Mononuclear cell (primary cell): ENCODE measurements around the gene TUB. TPM values are rescaled to one million over a fixed set of nuclear protein-coding genes. Genes with fewer than 3 reads are reported as not detected.

Experiments used
- H3K27me3 ChIP-seq: 2 replicates; pipeline ENCODE4 v1.6.0; 2011; ENCODE audit warnings: low read length, control low read depth; ENCODE audit not compliant: insufficient read depth
- H3K4me1 ChIP-seq: 2 replicates; pipeline ENCODE4 v1.5.1; 2011; ENCODE audit warnings: mild to moderate bottlenecking, low read length, control low read depth; ENCODE audit not compliant: insufficient read depth
- H3K4me3 ChIP-seq: 2 replicates; pipeline ENCODE4 v1.5.1; 2011; ENCODE audit warnings: mild to moderate bottlenecking, low read length, moderate library complexity
- H3K9me3 ChIP-seq: 2 replicates; pipeline ENCODE4 v1.5.1; 2011; ENCODE audit warnings: low read depth, mild to moderate bottlenecking, control low read depth, low read length
- total RNA-seq: library from RNA; depleted of rRNA; stranded (reverse); fragments of >200 nt; gene quantifications from one replicate; pipeline ENCODE4 v1.2.3, GENCODE V29; 2012

The TUB gene
- total RNA-seq, 1 donor = under 0.01 TPM

GRCh38 chr11:8038811-8039529 lies 42.0 kb upstream of the TUB start:
- no peaks in the 10 kb centered on the region for H3K4me1 ChIP-seq
- no peaks in the 10 kb centered on the region for H3K27me3 ChIP-seq
- no peaks in the 10 kb centered on the region for H3K9me3 ChIP-seq

GRCh38 chr11:8039530-8040260 lies 41.3 kb upstream of the TUB start:
- Histone ChIP-seq H3K27me3 (peaks cover 1% of the 10 kb centered on the region), H3K9me3 (no peaks in the 10 kb centered on the region), H3K4me1 (no peaks in the 10 kb centered on the region), H3K4me3 (no peak overlapping the region)

More at GRCh38 chr11:8038811-8039529, 42.0 kb upstream of the TUB start:
- no peak overlapping the region for H3K4me3 ChIP-seq

DNA sequence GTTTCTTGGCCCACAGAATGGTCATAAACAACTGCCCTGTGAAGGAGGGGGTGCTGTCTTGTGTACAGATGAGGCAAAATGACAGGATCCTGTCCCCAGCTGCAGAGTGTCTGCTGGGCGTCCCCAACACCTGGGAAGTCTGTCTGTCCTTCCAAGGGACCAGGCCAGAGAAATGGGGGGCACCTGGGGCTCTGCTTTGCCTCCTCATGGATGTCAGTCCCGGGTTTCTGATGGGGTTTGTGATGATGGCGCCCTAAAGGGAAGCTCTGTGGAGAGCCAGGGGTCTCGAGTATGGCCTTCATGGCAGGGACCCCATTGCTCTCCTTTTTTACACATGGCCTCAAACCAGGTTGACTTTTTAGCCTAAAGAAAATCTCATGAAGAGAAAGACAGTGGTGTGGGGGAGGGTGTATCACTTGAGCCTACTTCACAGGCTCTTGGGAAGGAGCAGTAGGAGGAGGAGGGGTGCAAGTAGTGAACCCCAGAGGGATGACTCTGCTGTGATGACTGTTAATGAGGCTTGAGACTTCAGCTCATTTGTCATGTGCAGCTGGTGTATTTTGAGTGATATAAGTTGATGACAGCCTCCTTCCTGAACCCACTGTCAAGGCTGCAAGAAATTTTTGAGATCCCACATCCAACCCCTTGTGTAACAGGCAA lies 40.6 kb upstream of the TUB start:
- Histone ChIP-seq H3K9me3 (no peaks in the 10 kb centered on the region), H3K4me1 (no peaks in the 10 kb centered on the region), H3K4me3 (no peak overlapping the region), H3K27me3 (peaks cover 5% of the 10 kb centered on the region)

GRCh38 chr11:8040921-8041285 lies 40.1 kb upstream of the TUB start:
- Histone ChIP-seq H3K27me3 (peaks cover 5% of the 10 kb centered on the region), H3K4me3 (no peak overlapping the region), H3K9me3 (no peaks in the 10 kb centered on the region), H3K4me1 (no peaks in the 10 kb centered on the region)

DNA sequence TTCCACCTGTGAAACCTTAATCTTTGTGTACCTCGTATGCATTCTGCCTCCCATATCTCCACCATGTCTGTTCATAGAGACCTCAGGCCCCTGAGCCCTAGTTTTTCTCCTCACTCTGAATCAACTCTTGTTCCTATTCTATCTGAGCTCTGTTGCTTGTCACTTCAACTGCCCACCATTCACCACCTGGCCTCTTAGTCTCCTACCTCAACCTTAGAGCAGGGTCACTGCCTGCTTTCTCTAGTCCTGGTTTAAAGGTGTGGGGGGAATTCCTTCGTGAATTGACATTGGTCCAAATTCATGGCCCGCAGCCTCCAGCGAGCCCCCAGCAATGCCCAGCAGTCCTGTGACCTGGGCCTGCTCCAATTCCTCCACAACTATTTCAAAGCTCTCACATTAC lies 39.4 kb upstream of the TUB start:
- no peaks in the 10 kb centered on the region for H3K4me1 ChIP-seq
- no peaks in the 10 kb centered on the region for H3K9me3 ChIP-seq
- H3K4me3 ChIP-seq = no peak overlapping the region
- peaks cover 5% of the 10 kb centered on the region for H3K27me3 ChIP-seq

DNA sequence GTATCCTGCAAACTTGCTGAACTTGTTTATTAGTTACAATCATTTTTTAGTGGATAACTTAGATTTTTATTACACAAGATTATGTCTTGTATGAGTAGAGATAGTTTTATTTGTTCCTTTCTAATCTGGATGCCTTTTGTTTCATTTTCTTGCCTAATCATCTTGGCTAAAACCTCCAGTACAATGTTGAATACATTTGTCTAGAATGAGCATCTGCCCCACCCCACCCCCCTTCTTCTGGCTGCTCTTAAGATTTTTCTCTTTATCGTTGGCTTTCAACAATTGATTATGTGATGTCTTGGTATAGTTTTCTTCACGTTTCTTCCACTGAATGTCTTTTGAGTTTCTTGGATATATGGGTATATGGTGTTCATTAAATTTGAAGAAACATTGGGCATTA lies 37.3 kb upstream of the TUB start:
- H3K4me1 ChIP-seq = no peaks in the 10 kb centered on the region
- H3K4me3 ChIP-seq = no peak overlapping the region
- H3K9me3 ChIP-seq = no peaks in the 10 kb centered on the region
- peaks cover 5% of the 10 kb centered on the region for H3K27me3 ChIP-seq

DNA sequence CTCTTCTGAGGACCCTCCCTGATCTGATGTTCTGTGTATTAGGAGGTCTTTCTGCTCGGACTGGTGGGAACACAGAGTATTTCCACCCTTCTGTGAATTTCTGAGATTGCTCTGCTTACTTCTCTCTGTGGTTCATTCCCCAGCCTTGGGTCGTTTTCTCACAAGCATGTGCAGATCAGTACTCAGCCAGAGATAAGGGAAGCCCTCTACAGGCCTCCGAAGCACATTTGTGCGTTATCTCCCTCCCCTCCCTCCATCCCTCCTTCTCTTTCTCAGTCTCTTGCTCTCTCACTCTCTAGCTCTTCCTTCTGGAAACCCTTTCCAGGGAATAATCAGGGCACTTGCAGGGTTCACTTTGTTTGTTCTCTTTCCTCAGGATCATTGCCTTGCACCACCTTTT lies 35.2 kb upstream of the TUB start:
- Histone ChIP-seq H3K27me3 (peaks cover 8% of the 10 kb centered on the region), H3K4me1 (no peaks in the 10 kb centered on the region), H3K4me3 (no peak overlapping the region), H3K9me3 (no peaks in the 10 kb centered on the region)

DNA sequence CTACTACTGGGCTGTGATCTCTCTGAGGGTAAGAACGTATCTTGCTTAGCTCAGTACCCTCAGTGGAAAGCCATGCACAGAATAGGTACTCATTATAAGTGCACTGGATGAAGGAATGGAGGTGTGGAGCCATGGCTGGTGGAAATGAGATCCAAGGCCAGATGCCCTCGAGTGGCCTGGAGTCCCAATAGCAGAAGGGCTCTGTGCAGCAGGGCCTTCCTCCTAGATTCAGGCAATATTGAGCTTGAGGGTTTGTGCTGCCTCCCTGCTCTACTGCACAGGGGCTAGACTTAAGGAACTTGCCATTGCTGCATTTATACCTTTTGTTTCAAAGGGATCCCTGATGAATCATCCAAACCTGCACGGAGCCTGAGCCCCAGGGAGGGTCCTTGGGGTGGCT lies 33.6 kb upstream of the TUB start:
- Histone ChIP-seq H3K4me3 (no peak overlapping the region), H3K4me1 (no peaks in the 10 kb centered on the region), H3K9me3 (no peaks in the 10 kb centered on the region), H3K27me3 (peaks cover 8% of the 10 kb centered on the region)

DNA sequence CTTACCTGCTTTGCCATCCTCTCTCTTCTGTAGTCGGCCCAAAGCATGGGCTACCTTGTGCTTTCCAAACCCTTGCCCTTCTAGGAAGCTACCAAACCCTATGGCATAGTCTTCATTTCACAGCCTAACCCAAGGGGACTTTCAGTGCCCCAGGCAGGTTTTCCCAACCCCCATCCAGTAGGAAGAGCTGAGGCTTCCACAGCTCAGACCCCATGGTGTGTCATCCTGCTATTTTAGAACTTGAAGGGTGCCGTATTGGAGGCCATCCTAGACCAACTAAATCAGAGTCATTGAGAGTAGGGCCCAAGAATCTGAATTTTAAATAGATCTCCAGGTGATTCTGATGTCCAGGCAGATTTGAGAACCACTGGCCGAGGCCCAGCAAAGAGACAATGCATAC lies 31.9 kb upstream of the TUB start:
- no peak overlapping the region for H3K4me3 ChIP-seq
- no peaks in the 10 kb centered on the region for H3K4me1 ChIP-seq
- no peaks in the 10 kb centered on the region for H3K9me3 ChIP-seq
- H3K27me3 ChIP-seq = peaks cover 8% of the 10 kb centered on the region

DNA sequence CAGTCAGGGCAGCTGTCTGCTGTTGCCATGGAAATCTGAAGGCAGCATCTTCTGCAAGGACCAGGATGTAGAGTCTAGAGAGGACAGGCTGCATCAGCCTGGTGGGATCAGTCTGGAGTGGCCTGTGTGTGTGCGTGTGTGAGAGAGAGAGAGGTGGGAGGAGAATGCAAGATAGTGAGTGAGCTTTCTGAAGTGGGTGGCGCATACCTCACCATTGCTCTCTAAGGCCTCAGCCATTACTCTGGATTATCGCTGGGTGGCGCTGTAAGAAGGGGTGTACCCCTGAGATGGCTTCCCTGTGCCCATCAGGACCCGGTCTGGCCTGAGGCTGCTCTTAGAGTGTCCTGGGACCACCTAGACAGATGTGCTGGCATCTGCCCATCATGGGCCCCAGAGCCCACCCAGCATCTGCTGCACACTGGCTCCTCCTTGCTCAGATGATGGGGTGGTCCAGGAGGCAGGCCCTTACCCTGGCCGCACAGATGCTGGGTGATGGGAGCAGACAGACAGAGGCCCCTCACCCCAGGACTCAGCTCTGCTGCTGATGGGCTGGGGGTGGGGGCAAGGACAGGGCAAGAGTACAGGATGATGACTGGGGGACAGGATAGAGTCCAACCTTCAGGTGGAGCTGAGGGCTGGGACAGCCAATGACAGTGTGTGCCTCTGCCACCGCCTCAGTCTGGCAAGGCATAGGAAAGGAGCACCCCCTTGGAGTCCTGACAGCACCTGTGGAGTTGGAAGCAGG lies 25.7 kb upstream of the TUB start:
- Histone ChIP-seq H3K9me3 (no peaks in the 10 kb centered on the region), H3K4me3 (no peak overlapping the region), H3K4me1 (no peaks in the 10 kb centered on the region), H3K27me3 (peaks cover 1% of the 10 kb centered on the region)

DNA sequence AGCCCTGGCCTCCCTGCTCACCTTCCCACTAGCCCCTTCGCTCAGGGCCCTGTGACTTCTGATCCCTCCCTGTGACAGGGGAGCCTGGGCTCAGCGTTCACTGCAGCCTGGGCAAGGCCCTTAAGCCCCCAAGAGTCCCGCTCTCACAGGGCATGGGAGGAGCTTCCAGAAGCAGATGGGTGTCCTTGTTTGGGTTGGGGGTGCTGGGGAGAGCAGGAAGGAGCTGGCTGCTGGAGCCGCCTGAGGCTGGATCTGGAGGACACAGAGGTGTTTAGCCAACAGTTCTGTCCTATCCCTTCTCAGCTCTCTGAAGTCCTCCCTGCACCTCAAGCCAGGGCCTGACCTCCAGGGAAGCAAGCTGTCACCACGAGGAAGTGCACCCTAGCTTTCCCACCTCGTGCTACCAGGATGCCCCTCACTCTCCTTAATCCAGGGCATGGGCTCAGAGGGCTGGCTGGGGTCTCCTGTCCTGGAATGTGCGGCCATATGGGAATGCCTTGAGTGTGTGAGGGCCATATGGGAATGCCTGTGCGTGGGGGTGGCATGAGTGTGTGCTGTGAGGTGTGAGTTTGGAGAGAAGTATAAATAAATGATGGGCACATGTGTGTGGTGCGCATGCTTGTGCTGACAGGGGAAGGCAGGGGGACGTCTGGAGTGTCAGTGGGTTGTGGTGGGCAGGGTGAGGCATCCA lies 25.0 kb upstream of the TUB start:
- Histone ChIP-seq H3K27me3 (no peaks in the 10 kb centered on the region), H3K4me3 (no peak overlapping the region), H3K9me3 (no peaks in the 10 kb centered on the region), H3K4me1 (no peaks in the 10 kb centered on the region)

- no peaks in the 10 kb centered on the region for H3K4me1 ChIP-seq
- no peaks in the 10 kb centered on the region for H3K9me3 ChIP-seq
- no peak overlapping the region for H3K4me3 ChIP-seq
- H3K27me3 ChIP-seq = no peaks in the 10 kb centered on the region
Observed at GRCh38 chr11:8056810-8057463, 24.1 kb upstream of the TUB start.

- no peaks in the 10 kb centered on the region for H3K4me1 ChIP-seq
- H3K4me3 ChIP-seq = no peak overlapping the region
- H3K27me3 ChIP-seq = no peaks in the 10 kb centered on the region
- H3K9me3 ChIP-seq = no peaks in the 10 kb centered on the region
Observed at GRCh38 chr11:8058216-8058615, 22.8 kb upstream of the TUB start.

GRCh38 chr11:8059030-8059429 lies 22.0 kb upstream of the TUB start:
- Histone ChIP-seq H3K4me1 (no peaks in the 10 kb centered on the region), H3K27me3 (no peaks in the 10 kb centered on the region), H3K9me3 (no peaks in the 10 kb centered on the region), H3K4me3 (no peak overlapping the region)
